Skeletal muscle cell (primary cell): ENCODE data around the gene EIF5AL1.
"Not testable (repeated sequence)": the region's sequence is repeated elsewhere in the genome, so short reads cannot be mapped to it uniquely, and the experiment has no call there.

Source experiments
- DNase-seq: peaks from one replicate; pipeline ENCODE4 v3.0.0-alpha.2; 2010; ENCODE audit warnings: low read depth
- H3K4me3 ChIP-seq: 2 replicates; pipeline ENCODE4 v1.5.1; 2011; ENCODE audit warnings: low read depth, mild to moderate bottlenecking, control low read depth, low read length, moderate library complexity

EIF5AL1 gene

DNA sequence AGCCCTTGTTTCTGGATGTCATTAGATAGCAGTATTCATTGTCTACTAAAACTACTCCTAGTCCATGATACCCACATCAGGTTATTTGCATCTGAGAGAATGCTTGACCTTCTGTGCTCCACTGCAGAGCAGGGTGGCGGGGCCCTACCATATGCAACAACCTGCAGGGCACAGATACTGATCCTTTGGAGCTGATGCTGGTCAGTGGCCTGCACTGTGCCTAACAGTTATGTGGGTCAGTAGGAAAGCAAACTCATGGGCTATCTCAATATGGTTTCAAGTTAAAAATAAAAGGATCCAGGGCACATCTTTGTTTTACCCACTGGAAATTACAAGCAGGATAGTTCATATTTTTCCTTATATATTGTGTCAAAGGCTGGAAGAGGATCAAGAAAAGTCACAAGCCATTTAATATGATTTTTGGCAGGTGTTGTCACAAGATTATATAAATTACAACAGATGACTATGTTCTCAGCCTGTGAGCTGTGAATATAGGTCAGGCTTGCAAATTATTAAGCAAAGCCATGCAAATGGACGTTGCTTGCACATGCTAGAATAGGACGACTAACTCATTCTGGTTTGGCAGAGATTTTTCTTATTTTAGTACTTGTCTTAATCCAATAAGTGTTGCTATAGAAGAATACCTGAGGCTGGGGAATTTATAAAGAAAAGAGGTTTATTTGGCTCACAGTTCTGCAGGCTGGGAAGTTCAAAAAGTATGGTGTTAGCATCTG lies 32.8 kb downstream of the EIF5AL1 start:
- not testable (repeated sequence) for H3K4me3 ChIP-seq, DNase-seq

DNA sequence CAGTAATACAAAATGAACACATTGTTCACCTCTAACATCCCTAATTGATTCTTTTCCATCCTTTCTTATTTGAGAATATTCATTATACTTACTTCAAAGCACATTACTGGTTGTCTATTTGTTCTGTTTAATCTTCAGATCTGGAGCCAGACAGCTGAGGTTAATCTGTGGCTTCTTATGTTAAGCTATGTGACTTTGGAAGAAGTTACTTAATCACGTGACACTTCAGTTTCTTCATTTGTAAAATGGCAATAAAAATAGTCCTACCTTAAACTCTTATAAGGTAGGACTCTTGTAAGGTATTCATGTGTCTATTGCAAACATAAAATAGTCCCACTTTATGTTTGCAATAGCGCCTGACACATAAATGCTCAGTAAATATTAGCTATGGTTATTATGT lies 34.8 kb downstream of the EIF5AL1 start:
- H3K4me3 ChIP-seq, DNase-seq: not testable (repeated sequence)

DNA sequence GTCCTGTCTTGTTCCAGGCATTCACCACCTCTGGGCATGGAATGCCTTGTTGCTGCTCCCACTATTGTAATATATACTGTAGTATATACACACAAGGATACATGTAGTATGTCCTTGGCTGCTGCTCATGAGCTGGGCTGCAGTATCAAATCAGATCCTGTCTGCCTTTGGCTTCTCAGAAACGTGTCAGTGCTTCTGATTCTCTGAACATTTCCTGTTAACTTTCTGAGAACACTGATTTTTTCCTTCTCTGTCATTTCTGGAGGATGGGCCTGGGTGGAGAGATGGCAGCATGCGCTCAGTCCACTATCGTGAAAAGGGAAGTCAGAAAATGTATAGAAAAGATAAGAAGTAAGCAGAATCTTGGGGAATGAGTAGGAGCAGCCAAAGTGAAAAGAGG lies 35.6 kb downstream of the EIF5AL1 start:
- H3K4me3 ChIP-seq, result no peak overlapping the region
- no peak for DNase-seq

DNA sequence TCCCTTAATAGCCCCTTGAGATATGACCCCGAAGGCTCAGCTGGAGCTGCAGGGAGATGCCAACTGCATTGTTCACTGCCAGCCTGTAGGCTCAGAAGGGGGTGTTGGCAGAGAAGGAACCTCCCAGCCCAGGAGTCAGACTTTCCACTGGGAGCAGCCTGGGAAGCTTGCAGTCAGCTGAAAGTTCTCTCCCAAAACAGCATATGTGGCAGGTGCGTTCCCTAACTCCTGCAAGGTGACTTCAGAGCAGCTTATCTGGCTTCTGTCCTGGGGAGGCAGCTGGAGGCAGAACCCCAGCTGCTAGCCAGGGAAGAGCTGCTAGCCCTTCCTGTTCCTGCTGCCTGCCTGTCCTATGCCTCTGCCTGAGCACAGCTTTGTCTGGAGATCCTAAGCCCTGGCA lies 39.8 kb downstream of the EIF5AL1 start:
- H3K4me3 ChIP-seq, result no peak overlapping the region
- no peak for DNase-seq

DNA sequence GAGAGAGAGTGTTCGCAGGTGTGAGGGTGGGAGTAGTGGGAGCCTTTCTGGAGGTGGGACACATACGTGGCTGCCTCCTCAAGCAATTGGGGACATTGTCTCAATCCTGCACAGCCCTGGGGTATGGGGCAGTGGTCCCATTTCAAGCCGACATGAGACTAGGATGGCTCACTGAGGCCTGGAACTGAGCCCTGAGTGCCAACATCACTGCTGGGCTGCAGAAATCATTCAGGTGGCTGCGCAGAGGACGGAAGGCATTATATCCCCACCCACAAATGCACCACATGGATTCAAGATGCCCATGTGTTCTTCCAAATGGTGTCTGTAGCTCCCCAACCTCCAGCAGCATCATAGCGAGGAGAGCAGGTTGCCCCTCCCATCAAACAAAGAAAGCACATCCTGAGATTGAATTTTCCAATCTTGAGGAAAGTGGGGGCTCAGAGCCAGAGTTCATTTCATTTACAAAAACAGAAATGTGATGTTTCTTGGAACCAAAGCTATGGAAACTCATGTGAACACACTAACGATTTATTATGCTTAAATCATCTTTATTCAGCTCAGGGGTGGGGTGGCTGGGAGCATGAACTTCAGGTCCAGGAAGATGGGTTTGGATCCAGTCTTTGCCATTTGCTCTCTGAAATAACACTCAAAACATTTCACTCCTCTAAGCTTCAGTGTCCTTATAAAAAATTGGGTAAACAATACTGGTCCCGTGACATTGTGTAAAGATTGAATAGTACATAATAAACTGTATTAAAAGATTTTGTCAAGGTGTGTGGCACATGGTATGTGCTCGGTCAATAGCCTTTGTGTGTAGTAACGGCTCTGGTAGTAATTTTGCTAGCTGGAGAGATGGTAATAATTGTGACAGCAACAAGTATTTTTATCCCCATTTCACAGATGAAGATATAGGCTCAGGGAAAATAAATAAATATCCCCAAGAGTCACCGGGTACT lies 43.3 kb downstream of the EIF5AL1 start:
- no peak for DNase-seq
- H3K4me3 ChIP-seq, result no peak overlapping the region

DNA sequence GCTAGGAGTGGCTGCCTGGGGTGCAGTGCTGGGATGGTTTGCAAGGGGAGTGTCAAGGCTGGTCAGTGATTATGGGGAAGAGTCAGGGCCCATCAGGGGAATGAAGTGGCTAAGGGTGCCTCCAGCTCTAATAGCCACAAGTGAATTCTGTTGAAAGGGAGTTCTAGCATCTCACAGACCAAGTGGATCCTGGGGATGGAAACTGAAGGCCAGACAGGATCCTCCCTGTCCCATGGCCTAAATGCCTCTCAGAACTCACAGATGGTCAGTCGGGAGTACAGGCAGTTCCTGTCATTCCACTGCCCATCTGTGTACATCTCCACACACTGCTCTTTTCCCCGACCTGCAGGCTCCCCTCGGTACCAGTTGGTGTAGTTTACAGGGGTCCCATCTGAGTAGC lies 44.6 kb downstream of the EIF5AL1 start:
- not testable (repeated sequence) for DNase-seq, H3K4me3 ChIP-seq

DNA sequence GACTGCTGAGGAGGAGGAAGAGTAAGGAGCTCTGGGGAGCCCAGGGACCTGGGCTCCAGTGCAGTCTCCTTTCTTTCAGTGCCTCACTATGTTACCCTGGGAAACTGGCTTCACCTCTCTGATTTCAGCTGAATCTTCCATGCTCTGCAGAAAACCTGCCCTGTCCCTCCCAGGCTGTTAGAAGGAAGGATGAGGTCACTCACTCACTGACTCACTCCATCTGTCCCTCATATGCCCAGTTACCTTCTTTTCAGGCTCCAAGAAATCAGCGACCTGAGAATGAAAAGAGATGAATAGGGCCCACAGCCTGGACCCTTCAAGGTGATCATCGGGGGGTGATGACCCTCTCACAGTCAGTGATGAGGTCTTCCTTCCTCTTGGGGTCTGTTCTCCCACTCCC lies 47.4 kb downstream of the EIF5AL1 start:
- DNase-seq, result peak; percentile 4
- H3K4me3 ChIP-seq, result no peak overlapping the region

DNA sequence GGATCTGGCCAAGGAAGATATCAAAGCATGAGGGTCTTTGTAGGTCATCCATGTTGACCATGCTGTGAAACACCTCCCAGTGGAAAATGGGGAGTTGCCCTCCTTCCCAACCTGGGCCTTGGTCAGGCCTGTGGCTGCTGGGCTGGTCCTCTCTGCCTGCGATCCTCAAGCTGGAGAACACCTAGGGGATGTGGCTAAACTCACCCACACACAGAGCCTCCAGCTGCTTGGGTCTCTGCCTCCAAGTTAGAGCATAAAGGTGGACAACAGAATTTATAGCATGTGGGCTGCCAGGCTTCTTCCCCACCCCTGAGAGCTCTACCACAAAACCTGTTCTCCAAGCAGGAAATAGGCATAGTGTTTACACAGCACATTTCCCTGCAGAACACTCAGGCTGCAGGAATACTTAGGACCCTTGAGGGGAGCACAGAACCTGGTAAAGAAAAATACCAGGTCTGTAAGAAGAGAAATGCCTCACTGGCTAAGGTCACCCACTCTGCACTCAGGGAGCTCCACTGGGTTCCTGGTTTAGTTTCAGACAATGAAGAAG lies 47.9 kb downstream of the EIF5AL1 start, which contains the start of gene SFTPA2:
Gene SFTPA2 (minus strand): TSS at position 248 of the 550 bp plus-strand sequence. CDS start 924 bp downstream, outside the sequence.
- no peak within 1 kb of the TSS for H3K4me3 ChIP-seq
- no peak for DNase-seq

DNA sequence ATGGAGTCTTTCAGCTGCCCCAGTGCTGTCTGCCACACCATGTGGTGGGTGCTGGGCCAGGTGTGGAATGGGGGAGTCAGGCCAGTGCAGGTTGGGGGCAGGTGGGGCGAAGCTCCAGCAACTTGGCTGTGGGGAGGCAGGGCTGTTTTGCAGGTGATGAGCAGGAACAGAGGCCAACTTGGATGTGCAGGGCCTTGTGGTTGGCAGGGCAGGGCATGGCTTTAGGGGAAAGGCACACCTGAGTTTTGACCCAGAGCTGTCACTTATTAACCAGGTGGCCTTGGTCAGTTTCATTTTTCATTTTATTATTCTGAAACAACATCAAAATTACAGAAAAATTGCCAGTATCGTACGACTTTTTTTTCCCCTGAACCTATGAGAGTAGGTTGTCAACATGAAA lies 48.9 kb downstream of the EIF5AL1 start:
- no peak overlapping the region for H3K4me3 ChIP-seq
- DNase-seq, result no peak

DNA sequence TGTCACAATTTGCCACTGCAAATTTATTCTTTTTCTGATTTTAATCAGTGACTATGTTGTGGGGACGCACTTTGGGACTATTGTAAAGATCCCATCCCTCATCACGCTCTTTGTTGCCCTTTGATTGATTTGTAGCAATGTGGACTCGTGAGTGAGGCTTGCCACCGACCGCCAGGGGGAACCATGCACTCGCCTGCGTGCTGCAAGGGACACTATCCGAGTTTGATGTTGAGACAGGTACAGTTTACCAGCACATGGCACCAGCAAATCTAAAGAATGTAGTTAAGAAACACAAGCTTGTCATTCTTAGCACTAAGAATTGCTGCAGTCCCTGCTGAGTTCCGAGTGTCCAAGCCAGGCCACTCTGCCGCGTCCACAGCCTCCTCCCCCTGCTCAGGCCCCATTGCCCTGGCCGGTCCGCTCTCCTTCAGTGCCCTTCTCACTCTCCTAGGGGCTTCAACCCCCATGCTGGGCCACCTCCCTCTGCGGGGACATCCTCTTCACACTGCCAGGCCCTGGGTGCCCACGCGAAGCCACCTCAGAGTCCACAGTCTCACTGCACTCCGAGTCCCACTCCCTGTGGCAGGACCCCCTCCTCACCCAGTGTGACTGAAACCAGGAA lies 49.9 kb downstream of the EIF5AL1 start:
- DNase-seq, result peak; percentile 17
- no peak overlapping the region for H3K4me3 ChIP-seq

DNA sequence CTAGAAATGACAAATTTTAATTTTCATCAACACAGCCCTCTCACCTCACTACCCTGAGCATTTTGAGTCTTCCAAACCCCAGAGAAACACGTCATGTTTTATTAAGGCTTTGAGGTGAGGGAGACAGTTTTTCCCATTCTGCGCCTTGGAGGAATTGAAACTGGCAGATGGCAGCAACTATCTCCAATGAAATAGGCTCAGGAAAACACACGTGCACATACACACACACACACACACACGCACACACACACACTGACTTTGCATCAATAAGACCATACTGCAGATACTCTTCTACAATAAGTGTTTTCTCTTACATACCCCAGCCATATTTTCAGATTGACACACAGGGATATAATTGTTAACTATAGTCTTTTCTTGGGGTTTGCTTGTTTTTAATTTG lies 51.1 kb downstream of the EIF5AL1 start:
- DNase-seq, result no peak

More for the DNA sequence above, 51.1 kb downstream of the EIF5AL1 start:
- H3K4me3 ChIP-seq, result no peak overlapping the region
